GM21786 (cell line): ENCODE measurements around the gene CETN3.
A peak's percentile ranks its signal among the peaks of the same experiment; 100 is the strongest.

ENCODE experiments used
- ATAC-seq: cut with Tn5 transposase; IDR thresholded peaks from one replicate; pipeline ENCODE4 v1.9.1; 2021; ENCODE audit not compliant: unreplicated experiment

CETN3 gene

DNA sequence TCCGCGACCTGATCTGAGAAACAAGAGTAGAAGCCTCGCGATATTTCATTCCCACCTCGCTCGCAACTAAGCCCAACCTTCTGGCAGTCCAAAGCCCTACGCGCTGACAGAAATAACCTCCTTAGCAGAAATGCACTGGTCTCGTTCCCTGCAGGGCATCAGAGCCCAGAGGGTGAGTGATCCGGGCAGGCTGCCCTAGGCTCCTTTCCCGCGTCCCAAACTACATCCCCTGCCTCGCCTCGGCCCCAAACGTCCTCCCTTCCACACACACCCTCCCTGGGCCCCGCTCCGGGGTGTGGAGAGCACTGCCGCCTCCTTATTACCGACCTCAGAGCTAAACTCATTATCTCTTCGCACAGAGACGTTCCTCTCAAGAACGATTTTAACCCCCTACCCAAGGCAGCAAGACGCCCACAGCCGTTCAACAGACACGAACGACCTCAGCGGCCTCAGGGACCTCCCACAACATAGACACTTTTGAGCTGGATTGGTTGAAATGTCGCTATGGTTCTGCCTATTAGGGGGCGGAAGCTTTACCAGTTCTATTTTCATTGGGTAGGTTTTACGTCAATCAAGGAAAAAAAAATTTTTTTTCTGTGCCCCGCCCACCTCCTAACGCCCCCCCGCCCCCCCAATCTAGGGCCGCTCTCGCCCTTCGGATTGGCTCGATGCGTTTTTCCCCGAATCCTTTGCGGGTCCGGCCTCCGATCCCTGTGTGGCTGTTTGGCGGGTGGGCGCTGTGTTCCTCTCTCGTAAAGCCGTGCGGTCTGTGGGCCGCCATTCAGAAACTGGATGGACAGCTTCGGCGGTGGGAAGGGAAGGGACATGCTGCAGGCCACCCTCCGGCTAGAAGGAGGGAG, at the start of gene CETN3:
TSS of gene CETN3 (minus strand) at position 439 of the 860 bp plus-strand sequence. CDS start at position 344, 95 bp downstream.
- ATAC-seq: peak; percentile 92

DNA sequence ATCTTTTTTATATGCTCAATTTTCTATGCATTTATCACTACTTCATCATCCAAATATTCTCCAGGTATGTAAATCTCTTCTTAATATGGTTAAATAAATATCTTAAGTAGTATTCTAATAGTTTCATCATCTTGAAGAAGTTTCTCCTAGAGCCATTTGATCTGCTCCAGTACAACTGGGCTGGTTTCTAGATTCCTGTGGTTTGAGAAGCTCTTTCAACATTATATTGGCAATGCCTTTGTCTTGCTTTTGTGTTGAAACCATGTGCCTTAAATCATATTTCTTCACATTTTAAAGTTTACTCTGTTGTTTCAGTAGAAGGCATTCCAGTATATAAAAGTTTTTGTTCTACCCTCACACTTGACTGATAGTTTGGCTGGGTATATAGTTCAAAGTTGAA, 37.4 kb upstream of the CETN3 start:
- no peak for ATAC-seq

DNA sequence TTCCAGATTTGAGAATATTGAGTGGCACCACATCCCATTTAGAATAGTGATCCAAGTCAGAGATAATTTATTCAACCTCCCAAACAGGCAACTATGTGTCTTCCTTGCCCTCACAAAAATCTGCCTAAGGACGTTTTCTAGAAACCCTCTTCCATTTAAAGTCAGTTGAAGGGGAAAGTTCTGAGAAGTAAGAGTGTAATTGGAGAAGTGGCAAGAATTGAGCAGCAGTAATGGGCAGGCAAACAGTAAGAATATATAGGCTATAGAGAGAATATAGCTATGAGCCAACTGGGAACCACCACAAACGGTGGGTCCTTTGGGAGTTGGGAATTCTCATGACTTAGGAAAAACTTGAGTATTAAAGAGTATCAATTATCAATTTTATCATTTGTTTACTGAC, 31.1 kb upstream of the CETN3 start:
- no peak for ATAC-seq

DNA sequence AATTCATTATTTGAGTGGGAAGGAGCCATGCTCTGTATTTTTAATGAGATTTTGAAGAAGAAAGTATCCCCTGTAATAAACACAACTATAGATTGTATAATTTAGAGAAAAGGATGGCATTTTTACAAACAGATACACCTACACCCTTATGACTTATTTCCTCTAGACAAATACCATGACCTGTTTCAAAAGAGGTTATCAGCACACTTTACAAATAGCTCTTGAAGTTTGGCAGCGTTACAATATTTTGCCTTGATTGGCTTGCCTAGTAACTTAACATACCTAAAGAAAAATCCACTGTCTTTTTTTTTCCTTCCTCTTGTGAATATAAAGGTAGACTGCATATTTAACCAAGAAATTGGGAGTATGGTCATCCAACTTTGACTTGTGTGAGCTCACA, 28.5 kb upstream of the CETN3 start:
- ATAC-seq: no peak

DNA sequence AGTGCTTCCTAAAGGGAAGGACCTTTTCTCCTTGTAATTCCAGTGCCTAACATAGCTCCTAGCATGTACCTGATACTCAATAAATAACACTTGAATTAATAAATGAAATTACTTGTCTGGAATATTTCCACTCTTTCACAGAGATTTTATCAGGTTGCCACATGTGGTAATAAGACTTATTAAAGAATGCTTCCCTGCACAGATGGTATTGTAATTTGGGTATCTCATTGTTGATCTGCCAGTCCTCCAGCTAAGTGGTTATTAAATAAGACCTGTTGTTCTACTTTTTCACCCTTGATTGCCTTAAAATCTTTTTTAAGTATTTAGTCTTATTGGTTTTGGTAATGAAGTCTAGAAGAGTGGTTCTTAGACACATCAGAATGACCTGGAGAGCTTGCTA, 28.1 kb upstream of the CETN3 start:
- ATAC-seq: no peak

DNA sequence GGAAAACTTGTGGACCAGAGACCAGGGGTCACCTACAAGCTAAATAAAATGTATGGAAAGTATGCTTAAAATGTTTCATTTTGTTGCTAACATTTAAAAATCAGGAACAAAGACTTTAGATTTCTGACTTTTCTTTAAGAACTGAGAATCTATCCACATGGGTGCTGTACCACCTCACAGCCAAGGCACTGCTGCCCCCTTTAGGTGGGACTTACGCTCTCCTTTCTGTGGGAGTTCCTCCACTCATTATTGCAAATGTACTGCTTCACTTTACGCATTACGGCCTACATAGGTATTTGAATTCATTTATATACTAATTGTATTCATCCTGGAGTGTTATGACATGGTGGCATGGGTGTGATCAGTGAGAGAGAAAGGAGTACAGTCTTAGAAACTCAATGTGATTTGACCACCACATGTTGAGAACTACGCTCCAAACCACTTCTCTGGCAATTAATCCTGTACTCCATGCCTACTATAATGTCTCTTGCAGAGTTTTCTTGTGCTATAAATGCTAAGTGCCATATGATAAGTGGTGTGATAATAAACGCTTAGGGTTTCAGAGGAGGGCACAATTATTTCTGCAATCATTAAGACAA, 24.7 kb upstream of the CETN3 start:
- ATAC-seq: no peak

DNA sequence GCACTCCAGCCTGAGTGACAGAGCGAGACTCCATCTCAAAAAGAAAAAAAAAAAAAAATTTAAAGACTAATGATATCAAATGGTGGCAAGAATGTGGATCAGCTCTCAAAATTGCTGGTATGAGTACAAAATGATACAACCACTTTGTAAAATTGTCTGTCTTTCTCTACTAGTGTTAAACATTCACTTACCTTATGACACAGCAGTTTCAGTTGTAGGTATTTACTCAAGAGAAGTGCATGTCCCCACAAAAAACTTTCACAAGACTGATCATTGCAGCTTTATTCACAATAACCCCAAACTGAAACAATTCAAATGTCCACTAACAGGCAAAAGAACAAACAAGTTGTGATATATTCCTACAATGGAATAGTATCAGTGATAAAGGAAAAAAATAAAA, 14.7 kb upstream of the CETN3 start:
- peak; percentile 71 for ATAC-seq

DNA sequence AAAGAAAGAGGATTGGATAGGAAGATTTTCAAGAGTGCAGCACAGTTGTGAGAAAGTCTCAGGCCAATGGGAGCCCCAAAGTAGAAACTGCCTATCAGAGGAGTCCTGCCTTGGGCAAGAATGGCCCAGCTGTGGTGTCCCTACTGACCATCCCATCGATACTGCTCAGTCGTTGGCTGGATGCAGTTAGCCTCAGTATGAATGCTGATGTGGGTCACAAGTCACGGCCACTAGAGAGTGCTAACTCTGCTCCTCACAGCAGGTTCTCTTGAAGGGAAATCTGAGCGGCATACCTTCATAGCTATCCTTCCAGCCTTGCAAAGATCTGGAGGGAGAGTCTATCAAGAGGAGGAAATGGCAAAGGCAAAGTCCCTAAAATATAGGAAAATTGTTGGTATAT, 11.6 kb upstream of the CETN3 start:
- ATAC-seq: peak; percentile 52

DNA sequence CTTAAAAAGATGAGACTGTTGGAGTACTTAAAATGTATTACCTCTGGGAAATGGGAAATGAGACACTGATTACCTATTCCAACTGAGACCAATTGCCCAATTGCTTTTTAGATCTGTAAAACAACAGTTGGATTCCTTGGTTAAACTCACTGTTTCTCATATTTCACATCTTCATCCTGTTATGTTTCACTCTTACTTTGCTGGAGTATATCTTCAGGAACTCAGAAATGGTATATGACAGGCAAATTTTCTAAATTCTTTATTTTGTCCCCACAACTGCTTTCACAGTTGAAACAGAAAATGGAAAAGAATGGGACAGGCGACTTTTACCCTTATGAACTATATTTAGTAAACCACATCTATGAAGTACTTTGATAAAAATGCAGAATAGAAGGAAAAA, 8.7 kb upstream of the CETN3 start:
- no peak for ATAC-seq

DNA sequence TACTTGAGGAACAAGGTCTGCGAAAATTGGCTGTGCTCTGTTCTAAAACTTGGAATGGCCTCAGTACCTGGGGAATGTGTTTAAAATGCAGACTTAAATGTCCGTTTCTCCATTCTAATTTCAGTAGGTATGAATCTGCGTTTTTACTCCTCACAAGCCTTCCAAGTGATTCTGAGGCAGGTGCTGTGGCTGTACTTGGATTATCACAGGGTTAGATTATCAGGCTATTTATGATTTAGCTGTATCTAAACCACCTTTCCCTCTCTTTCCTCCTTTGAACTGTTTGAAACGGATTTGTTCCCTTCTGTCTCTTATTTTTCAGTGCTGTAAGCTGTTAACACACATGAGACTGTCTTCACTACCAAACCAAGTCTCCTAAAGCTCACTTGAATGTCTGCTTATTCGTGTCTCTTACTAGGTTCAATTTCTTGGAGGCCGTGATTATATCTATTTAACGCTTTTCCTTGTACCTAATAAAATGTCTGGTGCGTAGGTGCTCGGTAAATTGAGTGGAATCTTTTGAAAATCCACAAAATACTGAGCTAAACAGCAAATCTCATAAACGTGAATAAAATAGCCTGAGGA, 714 bp upstream of the CETN3 start:
- ATAC-seq: no peak

DNA sequence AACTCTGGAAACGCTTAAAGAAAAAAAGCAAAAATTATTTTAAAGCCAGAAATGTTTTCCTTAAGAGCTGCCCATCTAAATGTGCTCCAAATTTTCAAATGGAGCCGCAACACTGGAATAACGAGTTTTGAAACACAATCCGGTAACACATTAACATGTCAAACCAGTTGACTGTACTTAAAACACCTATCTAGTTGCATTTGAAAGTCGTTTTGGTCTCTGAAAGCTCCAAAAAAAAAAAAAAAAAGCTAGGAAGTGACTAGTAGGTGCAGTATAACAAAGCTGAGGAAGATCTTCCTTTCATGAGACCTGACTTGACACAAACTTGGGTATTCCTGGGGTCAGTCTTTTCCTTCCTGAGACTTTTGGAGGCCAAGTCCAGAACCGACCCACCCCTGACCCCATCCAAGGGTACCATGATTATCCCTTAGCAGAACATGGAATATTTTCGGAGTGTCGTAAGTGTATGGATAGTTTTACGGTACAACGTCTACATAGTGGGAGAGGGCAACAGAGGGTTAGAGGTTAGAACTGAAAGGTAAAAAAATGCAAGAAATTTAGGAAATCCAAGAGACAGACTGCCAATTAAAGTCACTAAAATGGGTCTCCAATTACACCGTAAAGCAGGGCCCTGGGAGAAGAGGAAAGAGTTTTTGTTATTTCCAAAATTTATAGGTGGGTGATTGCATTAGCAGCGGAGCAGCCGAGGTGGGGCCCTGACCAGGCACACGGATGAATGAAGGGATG, 812 bp downstream of the CETN3 start:
- ATAC-seq: no peak

DNA sequence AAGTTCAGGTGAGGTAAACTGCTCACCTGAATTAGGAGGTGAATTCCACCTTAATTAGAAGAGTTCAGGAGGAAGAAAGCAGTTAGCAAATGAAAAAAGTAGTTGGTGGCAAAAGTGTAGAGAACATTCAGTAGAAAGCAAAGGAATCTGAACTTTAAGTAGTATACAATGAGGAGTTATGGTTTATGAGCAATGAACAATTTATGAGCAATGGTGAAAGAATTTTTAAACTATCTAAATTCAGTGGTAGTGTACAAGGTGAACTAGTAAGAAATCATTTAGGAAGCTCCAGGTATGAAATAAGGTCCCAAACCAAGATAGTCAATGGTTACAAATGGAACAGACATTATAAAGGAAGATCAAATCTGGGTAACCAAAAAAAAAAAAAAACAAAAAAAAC, 3.1 kb downstream of the CETN3 start:
- ATAC-seq: no peak

DNA sequence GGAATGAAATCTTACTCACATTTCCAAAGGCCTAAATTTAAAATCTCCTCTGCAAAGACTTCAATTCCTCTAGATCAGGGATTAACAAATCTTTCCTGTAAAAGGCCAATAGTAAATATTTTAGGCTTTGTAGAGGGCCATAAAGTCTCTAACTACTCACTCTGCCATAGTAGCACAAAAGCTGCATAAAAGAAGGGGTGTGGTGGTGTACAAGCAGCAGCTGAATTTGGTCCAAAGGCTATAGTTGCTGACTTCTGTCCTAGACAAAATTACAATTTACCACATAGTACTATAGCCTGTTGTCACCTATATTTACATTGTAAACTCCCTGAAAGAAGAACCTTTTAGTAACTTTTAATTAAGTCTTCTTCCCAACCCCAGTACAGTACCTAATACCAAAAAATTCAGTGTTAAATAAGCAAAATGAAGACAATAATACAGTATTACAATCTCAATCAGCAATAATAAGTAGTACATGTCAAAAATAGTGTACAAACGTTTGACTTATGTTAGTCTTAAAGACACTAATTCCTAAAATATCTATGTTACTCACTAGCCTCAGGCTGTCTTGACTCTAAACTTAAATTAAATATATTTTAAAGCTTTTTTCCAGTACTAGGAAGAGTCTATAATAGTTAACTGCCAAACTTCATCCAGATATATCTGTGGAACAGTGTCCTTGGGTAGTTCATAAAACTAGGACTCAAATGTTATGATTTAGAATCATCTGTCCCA, 6.9 kb downstream of the CETN3 start:
- no peak for ATAC-seq

DNA sequence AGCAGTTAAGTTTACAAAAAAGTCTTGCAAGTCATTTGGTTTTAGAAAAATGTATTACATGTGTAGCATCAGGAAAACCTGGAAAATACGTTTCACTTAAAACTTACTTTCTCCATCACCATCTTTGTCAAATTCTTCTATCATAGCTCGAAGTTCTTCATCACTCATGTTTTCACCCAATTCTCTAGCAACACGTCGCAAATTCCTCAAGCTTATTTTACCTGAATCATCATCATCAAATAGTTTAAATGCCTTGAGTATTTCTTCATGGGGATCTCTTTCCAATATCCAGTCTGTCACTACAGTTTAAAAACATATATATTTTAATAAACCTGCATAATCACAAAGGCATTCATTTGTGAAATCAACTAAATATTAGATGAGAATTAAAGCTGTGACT, 10.3 kb downstream of the CETN3 start:
- no peak for ATAC-seq

DNA sequence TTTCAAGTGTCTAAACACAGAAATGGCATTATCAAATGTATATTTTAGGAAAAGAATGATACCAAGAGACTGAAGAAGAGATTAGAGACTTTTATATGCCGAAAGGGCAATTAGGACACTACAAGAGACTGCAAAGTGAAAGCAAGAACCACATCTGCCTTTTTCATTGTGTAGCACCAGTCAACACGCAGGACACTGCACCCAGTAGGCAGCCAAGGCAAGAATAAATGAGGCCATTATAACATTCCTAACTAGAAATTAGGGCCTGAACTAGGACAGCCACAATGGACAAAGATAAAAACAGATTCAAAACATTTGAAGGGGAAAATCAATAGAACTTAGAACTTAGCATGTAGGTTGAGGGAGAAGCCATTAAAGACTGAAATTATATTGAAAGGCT, 10.8 kb downstream of the CETN3 start:
- ATAC-seq: no peak

DNA sequence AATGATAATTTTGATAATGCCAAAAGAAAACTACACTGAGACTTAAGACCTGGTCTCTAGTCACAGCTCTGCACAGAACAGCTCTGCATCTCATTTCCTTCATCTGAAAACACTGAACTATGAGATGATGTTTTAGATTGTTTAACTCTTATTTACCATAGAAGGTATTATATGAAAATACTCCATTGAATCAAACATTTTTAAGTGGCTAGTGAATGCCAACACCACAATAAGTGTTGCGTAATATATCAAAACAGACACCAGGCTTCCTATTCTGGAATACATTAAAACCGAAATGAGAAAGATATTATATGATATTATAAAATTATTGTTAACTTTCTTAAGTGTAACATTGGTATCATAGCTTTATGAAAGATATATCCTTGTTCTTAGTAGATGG, 14.6 kb downstream of the CETN3 start:
- ATAC-seq: no peak

DNA sequence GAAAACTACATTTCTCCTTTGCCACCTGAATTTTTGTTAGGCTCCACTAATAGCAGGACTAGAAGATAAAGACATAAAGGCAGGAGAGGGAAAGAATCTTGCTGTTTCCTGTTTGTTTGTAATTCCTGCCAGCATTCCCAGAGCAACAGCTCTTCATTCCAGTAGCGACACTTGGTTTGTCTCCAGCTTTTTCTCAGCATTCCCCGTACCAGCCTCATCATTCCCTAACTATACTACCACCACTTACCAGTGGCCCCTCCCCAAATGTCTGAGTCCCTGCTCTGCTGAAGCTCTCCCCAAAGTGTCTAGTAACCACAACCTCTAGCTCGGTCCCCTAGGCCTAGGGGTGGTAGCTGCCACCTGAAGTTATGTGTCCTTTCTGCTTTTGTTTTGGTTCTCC, 18.6 kb downstream of the CETN3 start:
- ATAC-seq: no peak

DNA sequence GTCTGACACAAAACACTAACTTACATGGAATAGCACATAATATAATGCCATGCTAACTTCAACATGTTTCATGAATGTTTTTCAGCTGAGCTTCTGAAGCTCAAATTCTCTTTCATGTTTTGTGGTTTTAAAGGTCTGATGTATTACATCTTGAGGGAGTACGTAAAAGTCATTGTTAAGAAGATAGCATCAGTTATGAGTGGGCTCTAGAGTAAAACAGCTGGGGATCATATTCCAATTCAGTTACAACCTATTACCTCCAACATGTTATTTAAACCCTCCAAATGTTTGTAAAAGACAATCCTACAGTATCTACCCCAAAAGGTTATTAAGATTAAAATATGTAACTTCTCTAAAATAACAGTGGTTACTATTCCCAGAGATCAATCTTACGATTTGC, 19.2 kb downstream of the CETN3 start:
- ATAC-seq: no peak

DNA sequence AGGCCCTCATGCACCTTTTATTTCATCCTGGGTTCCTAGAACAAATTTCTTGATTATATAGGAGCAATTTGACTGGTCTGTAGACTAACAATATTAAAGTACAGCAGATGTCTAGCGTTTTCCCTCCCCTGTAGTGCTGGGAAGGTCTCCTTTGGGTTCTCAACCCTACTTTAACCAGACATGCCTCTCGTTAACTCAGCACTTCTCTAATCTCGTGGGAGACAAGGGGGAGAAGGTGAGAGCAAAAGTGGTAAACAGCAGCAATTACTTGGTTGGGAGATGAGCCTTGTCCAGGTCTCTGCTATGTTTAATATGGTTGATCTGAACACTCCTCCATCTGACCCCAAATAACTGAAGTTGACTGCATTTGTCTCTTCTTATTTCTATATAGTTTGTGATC, 22.0 kb downstream of the CETN3 start:
- ATAC-seq: no peak

DNA sequence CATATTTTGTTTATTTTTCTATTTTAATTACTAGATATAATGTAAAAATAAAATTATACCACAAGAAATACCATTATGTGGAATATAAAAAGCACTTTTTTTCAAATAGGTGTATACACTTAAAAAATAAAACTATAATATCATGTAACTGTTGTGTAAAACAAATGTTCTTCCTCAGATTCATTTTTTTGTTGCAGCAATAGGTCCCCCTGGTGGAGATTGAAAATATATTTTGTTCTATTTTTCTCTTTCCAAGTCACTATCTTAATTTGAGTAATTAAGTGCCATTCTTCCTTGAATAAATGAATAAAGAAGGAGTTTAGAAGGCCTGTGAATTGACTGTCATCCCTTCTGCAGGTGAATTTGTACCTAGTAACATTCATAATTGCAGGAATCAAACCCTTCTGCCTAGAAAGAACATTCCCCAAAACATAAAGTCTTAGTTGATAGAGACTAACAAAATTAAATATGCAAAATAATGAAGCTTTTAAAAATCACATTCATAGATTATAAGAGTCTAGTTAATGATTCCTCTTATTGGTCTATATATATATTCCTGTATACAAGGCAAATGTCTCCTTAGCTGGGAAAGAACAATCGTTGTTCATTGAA, 23.4 kb downstream of the CETN3 start:
- ATAC-seq: no peak

DNA sequence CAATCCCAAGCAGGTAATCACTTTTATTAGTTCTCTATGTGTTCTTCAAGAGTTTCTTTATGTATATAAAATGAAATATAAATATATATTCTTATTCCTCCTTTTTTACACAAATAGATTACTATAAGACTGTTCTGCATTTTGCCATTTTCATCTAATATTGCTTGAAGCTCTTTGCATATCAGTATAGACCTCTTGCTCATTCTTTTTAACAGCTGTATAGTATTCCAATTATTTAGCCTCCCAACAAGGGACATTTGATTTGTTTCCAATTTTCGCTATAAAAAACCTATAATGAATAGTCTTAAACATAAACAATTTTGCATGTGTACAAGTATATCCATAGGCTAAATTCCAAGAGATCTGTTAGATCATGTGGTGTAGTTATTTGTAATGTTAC, 25.2 kb downstream of the CETN3 start:
- ATAC-seq: no peak
